ENCODE data around the gene MCTP1.

Gene MCTP1

GRCh38 chr5:94746731-94747124, 538.2 kb downstream of the MCTP1 start:
- no peak for DNase-seq

DNA sequence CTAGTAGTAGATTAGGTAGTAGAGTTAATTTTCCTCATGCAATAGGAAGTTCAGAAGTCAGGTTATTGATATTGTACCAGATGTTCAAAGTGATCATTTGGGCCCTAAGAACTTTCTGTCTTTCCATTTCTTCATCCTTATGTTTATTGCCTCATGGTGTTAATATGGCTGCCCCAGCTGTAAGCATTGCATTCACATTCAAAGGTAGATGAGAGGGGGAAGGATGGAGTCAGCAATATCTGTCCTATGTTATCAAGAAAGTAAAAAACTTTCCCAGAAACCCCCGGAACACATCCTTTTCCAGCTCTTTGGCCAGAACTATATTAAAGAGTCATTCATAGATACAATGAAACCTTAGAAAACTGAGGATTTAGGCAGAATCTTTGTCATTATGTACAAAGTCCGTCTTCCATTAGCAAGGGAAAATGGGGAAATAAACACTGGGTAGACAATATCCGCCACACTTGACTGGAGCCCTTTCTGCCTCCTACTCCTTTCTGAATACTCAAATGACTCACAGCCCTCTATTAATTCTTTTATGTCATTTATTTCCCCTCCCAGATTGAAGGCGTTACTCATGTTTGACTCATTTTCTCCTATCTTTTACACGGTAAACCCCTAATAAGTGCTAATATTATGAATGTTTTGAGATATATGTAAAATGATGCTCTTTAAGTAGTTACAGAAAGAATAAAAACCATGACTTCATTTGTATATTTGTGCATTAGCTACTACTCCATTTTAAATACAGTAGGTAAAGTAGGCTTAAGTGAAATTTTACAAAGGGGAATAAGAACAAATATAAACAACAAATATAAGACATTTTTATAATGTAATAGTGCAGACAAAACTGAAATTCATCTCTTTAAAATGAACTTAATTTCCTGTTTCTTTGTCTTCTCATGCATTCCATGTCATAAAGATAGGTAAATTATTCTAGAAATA, 538.8 kb downstream of the MCTP1 start:
- no peak for DNase-seq

GRCh38 chr5:94744906-94745305, 540.0 kb downstream of the MCTP1 start:
- no peak for DNase-seq

GRCh38 chr5:94742852-94743251, 542.0 kb downstream of the MCTP1 start:
- no peak for DNase-seq

GRCh38 chr5:94740286-94740685, 544.6 kb downstream of the MCTP1 start:
- DNase-seq, result no peak

- DNase-seq, result no peak
Measured at GRCh38 chr5:94736498-94736897, 548.4 kb downstream of the MCTP1 start.

DNA sequence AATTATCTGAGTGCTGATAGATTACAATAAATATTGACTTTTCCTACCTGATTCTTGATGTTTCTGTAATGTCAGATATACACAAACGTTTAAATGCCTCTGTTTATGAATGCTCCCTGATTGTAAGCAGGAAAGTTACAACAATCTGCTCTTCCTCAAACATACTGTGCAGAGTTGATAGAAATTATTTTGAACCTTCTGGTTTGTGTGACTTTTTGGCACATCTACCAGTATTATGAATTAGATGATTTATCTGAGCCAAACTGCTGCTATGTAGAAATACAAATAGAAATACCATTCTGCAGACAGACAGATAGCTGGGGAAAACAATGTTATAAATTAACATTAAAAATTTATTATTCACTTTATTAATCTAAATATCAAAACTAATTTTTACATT, 553.4 kb downstream of the MCTP1 start:
- DNase-seq, result no peak

DNA sequence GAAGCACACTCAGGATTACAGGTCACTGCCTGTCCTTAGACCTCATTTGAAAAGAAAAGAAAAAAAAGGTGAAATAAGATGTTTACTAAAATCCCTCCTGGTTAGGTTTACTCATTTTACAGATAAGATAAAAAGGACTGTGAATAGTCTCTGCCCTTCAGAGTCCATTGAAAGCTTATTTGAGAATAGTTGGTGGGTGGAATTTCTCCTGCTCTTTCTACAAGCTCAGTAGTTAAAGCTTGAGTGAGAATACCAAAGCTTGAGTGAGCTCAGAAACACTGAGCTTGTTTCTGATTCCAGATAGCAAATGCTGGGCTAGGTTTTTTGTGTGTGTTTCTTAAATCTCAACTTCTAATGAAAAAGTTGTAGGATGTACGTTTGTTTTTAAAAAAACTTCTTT, 559.8 kb downstream of the MCTP1 start:
- no peak for DNase-seq

GRCh38 chr5:94715768-94716167, 569.1 kb downstream of the MCTP1 start:
- DNase-seq, result no peak

DNA sequence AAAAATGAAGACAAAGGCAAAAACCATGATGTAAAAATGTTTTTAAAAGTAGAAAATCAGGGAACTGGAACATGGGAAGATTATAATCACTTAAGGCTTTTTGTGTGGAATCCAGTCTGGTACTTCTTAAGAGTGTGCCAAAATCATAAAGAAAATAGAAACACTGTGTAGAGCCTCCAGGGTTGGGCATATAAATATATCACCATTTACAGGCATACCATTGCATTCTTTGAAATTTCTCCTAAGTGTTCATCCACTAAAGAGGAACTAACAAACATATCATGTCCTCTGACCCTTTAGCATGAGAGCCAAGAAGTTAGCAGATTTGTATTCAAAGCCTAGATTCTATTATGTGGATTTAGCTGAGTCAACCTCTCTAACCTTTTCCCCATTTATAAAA, 573.1 kb downstream of the MCTP1 start:
- no peak for DNase-seq

DNA sequence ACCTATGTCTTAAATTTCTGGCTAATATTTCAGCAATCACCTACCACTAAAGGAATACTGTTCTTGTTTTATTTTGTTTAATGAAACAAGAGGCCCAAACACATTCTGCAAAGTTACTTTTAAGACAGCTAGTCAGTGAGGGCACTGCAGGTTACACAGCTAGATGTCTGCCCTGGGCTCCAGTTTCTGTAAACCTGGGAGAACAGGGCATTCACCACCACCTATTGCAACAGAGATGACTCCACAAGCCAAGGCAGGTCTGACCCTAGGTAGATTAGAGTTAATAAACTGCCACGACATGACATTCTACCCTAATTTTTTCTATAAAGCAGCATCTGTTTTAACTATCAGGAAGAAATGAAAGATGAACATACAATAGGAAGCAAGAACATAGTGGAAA, 575.6 kb downstream of the MCTP1 start:
- no peak for DNase-seq

GRCh38 chr5:94707359-94707758, 577.5 kb downstream of the MCTP1 start:
- DNase-seq, result no peak

- DNase-seq, result no peak
Measured at GRCh38 chr5:94705427-94705826, 579.5 kb downstream of the MCTP1 start.

DNA sequence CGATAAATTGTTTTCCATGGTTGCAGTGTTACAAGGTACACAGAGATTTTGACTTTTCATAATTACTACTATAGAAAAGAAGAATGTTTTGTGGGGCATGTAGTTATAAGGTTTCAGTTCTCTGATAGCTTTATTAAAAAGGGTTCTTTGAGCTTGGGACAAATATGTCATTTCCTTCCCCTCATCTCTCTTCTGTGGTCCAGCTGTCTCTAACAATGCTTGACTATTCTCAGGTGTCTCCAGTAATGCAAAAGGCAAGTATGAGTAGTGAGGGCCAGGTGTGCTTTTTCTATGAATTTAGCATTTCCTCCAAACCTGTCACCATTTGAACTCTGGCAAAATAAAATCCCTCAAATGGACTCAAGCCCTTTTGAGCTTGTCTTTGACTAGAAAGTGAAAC, 582.2 kb downstream of the MCTP1 start:
- DNase-seq, result no peak

DNA sequence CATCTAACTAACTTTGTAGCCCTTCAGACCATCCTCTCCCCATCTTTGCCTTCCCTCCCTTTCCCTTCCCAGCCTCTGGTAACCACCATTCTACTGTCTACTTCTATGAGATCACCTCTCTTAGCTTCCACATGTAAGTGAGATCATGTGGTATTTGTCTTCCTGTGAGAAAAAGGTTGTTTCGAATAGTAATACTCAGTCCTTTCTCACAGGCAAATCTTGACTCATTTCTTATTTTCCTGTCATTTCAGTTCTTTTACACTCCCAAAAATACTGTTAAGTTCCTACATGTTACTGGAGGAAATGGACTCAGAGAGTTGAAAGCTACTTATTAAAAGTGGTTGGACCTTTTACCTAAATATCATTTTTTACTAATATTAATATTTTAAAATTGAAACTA, 584.3 kb downstream of the MCTP1 start:
- DNase-seq, result no peak

DNA sequence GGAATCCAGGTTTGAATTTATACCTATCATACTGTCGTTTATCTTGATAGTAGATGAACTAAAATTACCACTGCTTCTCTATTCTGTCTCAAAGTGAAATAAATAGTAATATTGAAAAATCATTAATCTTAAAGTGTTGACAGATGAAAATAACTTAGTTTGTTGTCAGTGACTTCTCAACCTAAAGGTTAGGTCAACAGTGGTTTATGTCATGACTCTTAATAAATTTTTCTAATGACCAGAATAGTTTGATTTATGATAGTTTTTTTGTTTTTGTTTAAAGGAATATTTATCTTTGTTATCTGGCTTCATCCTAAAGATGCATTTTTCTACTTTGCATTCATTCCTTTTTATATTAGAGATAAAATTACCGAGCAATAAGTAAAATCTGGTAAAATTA, 585.3 kb downstream of the MCTP1 start:
- no peak for DNase-seq

GRCh38 chr5:94698197-94698596, 586.7 kb downstream of the MCTP1 start:
- no peak for DNase-seq

DNA sequence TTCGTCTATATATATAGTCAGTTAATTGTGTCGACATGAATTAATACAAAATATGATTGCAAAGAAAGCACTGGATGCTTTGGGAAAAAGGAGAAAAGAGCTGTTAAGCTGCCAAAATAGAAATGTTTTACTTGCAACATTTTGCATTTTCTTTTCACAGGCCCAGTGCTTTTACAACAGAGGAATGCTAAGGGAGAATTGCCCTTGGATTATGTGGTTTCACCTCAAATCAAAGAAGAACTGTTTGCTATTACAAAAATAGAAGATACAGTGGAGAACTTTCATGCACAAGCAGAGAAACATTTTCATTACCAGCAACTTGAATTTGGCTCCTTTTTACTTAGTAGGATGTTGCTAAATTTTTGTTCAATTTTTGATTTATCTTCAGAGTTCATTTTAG, 590.2 kb downstream of the MCTP1 start:
- DNase-seq, result no peak

DNA sequence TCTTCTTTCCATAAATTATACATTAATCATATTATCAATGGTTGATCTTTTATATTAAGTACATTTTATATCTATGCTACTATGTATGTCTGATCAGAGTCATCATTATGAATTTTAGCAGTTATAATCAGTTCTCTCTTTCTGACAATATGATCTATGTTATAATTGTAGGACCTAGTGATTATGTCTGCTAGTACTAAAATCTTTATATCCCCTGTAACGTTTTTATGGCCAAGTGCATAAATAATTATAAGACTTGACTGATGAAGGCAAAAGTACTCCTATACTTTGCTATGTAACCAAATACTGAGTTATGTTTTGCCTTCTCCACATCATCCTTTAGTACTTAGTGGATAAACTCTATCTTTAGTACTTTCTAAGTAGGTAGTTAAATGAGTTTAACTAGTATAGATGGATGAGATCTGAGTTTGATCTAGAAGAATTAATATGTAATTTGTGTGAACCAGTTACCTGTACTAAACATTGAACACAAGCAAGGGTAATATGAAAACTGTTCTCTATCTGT, 591.0 kb downstream of the MCTP1 start:
- no peak for DNase-seq

DNA sequence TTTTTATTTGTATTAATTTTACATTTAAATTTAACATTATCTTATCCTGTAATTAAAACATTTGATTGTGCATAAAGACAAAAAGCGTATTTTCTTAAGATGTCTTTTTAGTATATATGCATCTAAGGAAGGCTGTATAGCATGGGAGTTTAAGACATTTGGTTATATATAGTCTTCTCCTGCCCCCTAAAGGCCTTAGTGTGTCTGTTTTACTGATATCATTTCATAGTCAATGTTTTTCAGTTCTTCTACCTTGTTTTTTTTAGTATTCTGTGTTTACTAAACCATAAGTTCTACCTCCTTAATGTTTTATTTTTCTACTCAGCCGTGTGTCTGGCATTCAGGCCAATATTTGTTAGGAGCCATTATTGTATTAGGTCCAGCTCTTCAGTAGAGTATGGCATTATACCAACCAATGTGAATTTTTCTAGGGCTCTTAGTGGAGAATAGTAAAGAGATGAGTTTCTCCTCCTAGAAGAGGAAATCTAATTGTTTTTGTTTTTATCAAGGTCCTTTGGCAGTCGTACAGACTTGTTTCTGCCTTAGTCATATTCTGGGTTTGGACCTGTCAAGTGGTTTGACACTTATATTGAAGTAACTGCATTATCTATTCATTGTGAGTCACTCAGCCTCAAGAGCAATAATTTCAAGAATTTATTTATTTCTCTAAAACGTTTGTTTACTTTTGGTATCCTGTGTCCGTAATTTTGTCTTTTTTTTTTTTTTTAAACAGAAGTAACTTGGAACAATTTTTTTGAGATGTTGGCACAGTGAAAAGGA, 591.7 kb downstream of the MCTP1 start:
- DNase-seq, result no peak

- no peak for DNase-seq
Measured at GRCh38 chr5:94692581-94692980, 592.3 kb downstream of the MCTP1 start.

GRCh38 chr5:94691949-94692348, 592.9 kb downstream of the MCTP1 start:
- no peak for DNase-seq

DNA sequence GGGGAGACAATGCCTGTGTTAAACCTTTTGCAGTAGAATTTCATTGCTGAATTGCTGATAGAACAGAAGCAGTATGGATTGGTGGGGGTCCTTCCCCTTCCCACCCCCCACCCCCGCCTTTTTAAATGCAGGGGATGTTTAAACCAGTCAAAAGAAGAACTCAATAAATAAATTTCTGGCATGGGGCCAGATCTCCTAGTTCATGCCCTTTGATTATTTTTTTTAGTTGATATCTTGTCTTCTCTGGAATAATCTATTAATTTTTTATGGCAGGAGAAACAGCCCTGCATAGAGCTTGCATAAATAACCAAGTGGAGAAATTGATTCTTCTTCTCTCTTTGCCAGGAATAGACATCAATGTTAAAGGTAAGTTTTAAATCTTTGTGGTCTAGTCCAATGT, 593.6 kb downstream of the MCTP1 start:
- DNase-seq, result no peak

GRCh38 chr5:94690778-94691177, 594.1 kb downstream of the MCTP1 start:
- no peak for DNase-seq
